Transverse colon (tissue), 4 donors: ENCODE data around the gene FAM120B.

Experiments
- POLR2A ChIP-seq: fragments of 450-650 bp; IDR thresholded peaks from one replicate; pipeline ENCODE4 v1.6.1; 2016; ENCODE audit warnings: antibody characterized with exemption, mild to moderate bottlenecking, moderate library complexity
- POLR2AphosphoS5 ChIP-seq, 3 donors: sonication (generic); formaldehyde crosslinking; IDR thresholded peaks; one replicate each; pipeline ENCODE4 v1.6.1; 2016; ENCODE audit warnings: antibody characterized with exemption in 3 of 3
- TF ChIP-seq, protein P1 (sequence below), 5 experiments: fragments of 200-600 bp in 3 of 5; fragments of 450-650 bp in 2 of 5; sonication (generic) in 3 of 5; IDR thresholded peaks; 1 replicate in 2 of 5; 2 replicates in 3 of 5; pipeline ENCODE4 v1.5.1; 2016 to 2017; ENCODE audit warnings: antibody characterized with exemption in 5 of 5, inconsistent platforms in 3 of 5, mild to moderate bottlenecking in 2 of 5, moderate library complexity in 1 of 5

DNA sequence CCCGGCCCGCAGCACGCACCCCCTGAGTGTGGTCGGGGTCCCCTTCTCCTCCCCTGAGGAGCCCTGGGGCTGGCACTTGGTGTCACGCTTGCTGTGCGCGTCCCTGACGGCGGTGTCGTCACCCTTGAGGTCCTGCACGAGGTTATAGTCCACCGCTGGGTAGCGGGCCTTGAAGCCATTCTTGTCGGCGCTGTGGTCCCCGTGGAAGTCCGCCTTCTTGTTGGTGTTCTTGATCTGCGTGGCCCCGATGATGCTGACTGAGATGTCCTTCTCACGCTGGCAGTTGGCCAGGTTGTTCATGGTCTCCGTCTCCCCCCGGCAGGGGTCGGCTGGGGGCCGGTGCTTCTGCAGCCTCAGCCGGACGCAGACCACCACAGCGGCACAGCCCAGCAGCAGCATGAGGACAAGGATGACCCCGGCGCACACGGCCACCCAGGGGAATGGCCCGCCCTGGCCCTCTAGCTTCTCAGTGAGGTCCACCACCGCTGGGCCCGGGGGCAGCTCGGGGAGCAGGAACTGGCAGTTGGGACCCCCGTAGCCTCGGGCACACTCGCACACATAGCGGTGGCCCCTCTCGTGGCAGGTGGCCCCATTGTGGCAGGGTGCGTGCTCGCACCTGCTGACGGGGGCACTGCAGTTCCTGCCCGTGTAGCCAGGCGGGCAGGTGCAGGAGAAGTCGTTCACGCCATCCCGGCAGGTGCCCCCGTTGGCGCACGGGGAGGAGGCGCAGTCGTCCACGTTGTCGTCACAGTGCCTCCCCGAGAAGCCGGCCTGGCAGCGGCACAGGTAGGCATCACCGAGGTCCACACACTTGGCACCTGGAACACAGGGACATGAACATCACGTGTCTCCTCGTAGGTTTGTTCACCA, 23.1 kb upstream of the FAM120B start:
- TF ChIP-seq, protein P1, sequence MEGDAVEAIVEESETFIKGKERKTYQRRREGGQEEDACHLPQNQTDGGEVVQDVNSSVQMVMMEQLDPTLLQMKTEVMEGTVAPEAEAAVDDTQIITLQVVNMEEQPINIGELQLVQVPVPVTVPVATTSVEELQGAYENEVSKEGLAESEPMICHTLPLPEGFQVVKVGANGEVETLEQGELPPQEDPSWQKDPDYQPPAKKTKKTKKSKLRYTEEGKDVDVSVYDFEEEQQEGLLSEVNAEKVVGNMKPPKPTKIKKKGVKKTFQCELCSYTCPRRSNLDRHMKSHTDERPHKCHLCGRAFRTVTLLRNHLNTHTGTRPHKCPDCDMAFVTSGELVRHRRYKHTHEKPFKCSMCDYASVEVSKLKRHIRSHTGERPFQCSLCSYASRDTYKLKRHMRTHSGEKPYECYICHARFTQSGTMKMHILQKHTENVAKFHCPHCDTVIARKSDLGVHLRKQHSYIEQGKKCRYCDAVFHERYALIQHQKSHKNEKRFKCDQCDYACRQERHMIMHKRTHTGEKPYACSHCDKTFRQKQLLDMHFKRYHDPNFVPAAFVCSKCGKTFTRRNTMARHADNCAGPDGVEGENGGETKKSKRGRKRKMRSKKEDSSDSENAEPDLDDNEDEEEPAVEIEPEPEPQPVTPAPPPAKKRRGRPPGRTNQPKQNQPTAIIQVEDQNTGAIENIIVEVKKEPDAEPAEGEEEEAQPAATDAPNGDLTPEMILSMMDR (IDR thresholded peaks at IDR 0.05), result no peak
- no peak for TF ChIP-seq POLR2A
- no peak for TF ChIP-seq POLR2AphosphoS5 (IDR thresholded peaks at IDR 0.05)
